GM21528 (cell line): Measurements from ENCODE around the gene ITGA6.
"Not testable (repeated sequence)": the region's sequence is repeated elsewhere in the genome, so short reads cannot be mapped to it uniquely, and the experiment has no call there.

Experiments used
- ATAC-seq: cut with Tn5 transposase; IDR thresholded peaks from one replicate; pipeline ENCODE4 v1.9.1; 2021; ENCODE audit warnings: mild to moderate bottlenecking, moderate library complexity; ENCODE audit not compliant: unreplicated experiment, low FRiP score

Gene ITGA6

DNA sequence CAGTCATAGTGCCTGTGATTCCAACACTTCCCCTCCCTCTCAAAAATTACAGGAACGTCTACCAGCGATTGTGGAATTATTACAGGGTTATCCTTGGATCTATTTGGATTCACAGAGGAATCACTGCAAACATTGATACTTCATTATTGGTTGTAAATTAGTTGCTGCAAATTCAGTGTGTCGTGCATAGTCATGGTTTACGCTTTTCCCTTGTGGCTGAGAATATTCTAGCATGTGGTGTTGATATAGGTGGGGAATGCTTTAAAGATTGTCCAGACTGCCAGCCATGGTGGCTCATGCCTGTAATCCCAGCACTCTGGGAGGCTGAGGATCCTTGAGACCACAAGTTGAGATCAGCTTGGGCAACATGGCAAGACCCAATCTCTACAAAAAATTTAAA, 79.8 kb downstream of the ITGA6 start:
- ATAC-seq, result no peak

DNA sequence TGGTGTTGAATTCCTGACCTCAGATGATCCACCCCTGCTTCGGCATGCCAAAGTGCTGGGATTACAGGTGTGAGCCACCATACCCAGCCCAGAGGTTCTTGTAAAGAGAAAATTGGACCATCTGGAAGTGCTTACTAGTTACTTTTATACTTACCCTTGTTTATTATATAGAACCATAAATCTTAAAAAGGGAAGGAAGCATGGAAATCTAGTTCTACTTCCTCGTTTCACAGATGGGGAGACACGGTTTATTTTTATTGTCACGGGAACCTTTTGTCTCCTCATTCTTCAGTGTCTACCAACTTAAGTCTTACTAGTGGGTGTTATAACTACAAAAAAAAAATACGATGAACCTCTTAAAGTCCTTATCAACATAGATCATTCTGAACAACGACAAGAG, 82.7 kb downstream of the ITGA6 start:
- ATAC-seq, result no peak

DNA sequence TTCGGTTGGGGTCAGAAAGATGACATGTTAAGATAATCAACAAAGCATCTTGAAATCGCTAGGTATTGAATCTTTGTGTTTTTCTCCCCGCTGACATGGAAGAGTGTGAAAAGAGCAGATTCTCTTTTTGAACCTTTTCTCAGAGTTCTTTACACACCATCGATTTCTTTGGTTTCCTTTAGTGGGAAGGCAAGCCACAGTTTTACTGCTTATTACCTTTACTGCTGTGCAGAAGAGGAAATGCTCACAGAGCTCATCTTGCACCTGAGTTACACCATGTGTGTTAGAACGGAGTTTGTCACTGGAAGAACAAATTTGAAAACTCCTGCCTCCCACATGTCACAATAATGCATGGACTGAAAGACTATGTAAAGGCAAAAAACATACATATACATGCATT, 83.2 kb downstream of the ITGA6 start:
- ATAC-seq, result no peak

DNA sequence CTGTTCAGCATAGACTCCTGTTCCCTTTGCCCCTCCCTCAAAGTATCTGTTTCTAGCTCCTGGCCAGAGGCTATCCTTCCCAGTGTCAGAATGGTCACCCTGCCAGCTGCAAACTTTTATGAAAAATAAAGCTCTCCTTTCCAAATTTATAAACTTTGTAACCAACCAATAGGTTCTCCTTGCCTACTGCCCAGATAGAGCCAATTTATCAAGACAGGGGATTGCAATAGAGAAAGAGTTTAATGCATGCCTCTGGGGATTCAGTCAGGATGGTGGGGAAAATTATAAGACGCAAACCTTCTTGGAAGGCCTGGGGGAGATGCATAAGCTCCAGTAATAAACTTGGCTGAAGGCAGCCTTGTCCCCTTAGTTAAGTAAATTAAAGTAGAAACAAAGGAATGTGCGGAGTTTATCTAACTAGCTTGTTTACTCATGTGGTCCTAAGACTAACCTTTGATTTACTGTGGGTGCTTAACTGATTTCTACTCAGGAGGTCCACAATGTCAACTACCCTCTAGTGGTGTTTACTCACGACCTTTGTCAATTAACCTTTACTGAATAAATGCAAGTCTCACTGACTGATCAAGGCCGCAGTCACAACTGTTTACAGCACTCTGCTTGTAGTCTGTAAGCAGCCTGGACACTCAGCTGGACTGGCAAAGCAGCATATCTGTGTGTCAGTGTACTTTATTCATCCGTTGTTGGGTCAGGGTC, 85.6 kb downstream of the ITGA6 start:
- no peak for ATAC-seq

DNA sequence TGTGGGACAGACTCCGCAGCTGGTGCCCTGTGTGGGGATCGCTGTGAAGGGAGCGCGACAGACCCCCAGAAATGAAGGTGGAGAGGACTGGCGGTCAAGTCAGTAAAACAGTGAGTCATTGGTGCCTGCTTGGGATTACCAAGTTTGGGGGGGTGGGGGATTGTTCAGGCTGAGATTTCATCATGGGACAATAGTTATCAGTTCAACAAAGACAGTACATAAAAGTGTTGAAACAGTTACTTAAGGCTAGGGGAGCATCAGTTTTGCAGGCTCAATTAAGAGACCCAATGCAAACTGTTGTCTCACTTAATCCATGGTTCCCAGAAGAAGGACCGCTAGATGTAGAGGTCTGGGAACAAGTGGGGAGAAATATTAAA, 86.1 kb downstream of the ITGA6 start:
- no peak for ATAC-seq

DNA sequence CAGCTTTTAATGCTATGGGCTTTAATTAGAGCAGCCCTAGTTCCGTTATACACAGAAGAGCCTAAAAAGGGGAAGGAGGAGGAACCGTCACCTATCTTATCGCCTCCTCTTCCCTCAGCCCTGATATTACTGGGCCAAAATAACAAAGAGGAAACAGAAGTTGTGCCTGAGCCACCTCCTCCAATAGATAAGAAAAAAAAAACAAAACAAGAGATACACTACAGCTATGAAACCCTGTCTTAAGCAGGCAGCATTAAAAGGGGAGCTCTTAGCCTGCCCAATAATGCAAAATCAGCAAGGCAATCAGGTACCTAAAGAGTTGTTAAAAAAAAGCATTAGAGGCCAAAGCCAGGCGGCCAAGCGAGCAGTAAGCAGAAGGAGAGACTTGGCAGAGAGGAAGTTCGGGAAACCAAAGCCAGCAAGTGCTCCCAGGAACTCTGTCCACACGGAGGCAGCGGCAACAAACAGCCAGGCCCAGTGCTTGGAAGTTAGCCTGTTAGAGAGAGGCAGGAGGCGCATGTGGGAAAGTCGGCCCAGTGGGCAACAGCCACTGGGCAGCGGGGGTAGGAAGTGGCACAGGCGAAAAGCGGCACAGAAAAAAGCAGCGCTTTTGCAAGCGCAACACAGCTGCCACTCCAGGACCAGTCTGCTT, 86.7 kb downstream of the ITGA6 start:
- no peak for ATAC-seq

DNA sequence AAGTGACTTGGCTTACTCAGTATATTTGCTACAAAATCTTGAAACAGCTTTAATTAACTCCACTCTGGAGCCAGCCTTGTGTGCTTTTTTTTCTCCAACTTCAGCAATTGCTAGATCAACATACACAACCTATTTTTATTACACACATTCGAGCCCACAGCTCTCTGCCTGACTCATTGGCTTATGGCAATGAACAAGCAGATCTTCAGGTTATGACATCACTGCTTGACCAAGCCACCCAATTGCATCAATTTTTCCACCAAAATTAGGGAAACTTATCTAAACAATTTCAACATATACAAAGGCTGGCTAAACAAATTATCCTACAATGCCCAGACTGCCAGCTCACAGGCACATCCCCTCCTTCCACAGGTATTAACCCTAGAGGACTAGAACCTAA, 88.9 kb downstream of the ITGA6 start:
- no peak for ATAC-seq

DNA sequence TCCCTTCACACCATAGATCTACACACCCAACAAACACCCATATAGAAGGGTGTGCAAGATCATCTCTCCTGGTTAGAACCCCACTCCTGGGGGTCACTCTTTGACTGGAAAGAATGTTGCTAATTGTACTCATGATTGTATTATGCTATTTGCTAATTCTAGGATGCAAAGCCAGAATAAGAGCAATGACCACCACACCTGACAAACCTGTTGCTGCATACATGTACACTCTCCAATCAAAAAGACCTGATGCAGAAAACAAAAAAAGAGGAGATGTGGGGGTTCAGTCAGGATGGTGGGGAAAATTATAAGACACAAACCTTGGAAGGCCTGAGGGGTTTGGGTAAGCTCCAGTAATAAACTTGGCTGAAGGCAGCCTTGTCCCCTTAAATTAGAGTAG, 91.6 kb downstream of the ITGA6 start:
- no peak for ATAC-seq

DNA sequence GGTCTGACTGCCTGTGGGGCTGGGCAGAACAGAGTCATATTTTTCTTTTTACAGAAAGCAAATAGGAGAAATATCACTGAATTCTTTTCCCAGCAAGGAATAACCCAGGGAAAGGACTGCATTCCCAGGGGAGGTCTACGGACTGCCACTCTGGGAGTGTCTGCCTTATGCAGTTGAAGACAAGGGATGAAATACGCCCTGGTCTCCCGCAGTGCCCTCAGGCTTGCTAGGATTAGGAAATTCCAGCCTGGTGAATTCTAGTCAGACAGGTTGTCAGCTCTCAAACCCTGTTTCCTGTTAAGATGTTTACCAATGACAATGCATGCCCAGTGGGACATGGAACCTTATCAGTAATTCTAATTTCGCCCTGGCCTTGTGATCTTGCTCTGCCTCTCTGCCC, 98.2 kb downstream of the ITGA6 start:
- no peak for ATAC-seq

DNA sequence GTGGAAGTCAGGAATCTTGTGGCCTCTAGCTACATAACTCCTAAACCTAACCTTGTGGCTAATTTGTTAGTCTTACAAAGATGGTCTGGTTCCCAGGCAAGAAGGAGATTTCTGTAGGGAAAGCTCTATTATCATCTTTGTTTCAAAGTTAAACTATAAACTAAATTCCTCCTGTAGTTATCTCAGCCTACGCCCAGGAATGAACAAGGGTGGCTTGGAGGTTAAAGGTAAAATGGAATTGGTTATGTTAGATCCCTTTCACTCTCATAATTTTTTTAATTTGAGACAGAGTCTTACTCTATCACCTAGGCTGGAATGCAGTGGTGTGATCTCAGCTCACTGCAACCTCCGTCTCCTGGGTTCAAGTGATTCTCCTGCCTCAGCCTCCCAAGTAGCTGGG, 103.9 kb downstream of the ITGA6 start:
- ATAC-seq, result no peak

DNA sequence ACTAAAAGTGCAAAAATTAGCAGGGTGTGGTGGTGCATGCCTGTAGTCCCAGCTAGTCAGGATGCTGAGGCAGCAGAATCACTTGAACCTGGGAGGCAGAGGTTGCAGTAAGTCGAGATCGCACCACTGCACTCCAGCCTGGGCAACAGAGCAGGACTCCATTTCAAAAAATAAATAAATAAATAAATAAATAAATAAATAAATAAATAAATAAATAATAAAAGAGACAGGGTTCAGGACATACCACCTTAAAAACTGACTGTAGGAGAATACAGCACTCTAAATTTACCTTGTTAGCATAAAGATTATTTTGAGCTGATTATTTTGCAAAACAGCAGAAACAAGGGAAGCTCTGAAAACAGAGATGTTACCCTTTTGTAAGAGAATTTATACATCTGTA, 105.1 kb downstream of the ITGA6 start:
- not testable (repeated sequence) for ATAC-seq

DNA sequence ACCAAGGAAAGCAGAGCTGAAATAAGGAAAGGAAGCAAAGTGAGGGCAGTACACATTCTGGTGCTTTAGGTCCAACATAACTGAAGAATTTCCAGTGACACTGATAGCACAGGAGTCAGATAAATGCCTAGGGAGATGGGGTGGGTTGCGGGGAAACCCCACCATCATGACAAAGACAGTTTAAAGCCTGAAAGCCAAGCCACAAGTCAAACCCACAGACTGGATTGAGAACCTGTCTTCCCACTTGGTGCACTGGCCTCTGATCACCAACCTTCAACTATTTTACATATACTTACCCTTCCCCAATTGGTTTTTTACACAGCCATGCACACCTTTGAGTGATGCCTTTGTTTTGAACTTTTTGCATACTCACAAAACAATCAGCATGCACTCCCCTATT, 106.3 kb downstream of the ITGA6 start:
- ATAC-seq, result no peak

DNA sequence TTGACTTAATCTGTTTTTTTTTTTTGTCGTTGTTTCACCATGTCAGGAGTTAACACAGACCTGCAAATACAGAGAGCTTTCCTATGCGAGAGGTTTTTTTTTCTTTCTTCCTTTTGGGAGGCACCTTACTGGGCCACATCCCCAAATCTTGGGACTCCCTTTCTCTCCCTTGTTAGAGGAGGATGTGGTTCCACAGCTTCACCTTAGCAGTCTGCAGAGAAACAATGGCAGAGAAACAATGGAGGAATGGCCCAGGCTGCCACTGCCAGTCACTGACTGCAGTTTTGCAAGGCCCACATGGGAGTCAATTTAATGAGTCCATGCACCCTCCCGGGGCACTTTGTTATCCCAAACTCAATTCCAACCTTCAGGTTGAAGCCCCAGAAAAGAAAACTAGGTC, 107.7 kb downstream of the ITGA6 start:
- ATAC-seq, result no peak

DNA sequence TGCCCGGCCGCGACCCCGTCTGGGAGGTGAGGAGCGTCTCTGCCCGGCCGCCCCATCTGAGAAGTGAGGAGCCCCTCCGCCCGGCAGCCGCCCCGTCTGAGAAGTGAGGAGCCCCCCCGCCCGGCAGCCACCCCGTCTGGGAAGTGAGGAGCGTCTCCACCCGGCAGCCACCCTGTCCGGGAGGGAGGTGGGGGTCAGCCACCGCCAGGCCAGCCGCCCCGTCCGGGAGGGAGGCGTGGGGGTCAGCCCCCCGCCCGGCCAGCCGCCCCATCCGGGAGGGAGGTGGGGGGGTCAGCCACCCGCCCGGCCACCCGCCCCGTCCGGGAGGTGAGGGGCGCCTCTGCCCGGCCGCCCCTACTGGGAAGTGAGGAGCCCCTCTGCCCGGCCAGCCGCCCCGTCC, 110.5 kb downstream of the ITGA6 start:
- not testable (repeated sequence) for ATAC-seq

DNA sequence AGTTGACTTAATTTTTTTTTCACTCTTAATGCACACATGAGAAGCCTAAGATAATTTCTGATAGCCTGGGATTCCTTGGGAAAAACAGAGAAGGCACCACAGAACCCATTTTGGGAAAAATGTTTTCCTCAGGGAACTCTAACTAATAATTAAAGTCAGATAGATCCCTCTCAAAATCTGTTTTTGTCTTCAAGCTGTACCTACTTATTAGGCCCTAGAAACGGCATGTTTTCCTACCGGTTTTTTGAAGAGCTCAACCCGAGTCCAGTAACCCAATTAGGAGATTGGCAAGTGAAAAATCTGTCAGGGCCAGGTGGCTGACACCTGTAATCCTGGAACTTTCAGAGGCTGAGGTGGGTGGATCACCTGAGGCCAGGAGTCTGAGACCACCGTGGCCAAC, 112.4 kb downstream of the ITGA6 start:
- ATAC-seq, result no peak

DNA sequence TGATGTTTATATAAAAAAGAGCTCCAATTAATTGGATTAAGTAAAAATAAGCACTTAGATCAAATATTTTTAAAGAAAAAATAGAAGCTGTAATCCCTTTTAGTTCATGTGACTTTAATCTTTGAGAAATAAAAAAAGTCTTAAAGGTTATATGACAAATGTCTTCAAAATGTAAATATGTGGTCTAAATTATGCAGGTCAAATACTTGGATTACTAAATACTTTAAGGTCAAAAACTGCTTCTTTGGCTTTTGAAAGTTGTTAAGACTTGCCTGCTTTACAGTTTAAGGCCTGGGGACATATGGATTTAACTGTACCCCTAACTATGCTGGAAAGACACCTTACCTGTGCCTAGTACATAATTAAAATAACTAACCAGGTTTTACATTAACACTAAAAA, 113.0 kb downstream of the ITGA6 start:
- no peak for ATAC-seq

DNA sequence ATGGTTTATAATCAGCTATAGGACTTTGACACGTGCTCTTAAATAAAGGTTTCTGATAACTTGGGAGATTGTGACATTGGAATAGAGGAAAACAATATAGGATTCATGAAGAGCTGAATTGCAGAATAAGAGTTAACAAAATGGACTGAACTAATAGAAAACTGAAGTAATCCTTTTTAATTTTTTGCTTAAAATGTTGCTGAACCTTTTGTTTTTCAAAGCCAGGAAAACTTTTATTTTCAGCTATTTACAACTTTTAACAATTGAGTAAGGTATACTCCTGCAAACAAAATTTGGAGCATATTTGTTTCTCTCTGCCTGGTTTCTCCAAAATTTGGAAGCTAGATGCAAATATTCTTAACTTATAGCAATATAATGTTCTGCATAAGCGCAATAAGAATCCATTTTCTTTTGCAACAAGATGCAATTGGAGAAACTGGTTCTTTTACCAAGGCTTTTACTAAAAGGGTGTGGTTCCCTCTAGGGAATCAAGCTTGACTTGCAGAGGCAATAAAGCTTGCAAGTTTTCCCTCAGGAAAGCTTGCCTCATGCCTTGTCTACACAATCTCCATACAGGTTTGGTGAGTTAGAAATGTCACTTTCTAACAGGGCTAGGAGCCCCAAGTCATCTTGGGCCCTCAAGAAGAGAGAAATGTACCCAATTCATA, 118.2 kb downstream of the ITGA6 start:
- ATAC-seq, result no peak

DNA sequence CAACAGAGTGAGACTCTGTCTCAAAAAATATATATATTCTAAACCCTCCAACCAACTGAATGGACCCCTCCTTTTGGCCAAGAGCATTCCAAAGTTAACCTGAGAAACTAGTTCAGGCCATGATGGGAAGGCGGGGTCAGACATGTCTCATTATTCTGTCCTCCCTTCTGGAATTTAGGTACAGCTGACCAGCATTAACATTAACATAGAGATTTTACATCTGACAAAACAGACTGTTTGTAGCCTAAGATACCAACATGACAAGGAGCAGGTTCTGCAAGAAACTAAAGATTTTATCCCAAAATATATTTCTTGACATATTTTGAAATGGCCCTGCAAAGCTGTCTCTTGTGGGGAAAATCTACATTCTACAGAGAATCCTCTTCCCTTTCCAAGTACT, 121.7 kb downstream of the ITGA6 start:
- ATAC-seq, result no peak

DNA sequence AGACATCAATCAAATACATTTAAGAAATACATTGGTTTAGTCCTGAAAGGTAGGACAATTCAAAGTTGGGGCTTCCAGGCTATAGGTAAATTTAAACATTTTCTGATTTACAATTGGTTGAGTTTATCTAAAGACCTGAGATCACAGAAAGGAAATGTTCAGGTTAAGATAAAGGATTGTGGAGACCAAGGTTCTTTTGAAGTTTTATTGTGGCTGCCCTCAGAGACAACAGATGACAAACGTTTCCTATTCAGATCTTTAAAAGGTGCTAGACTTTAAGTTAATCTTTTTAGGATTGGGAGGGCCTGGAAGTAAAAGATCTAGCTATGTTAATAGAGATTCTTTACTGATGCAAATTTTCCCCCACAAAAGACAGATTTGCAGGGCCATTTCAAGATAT, 122.4 kb downstream of the ITGA6 start:
- not testable (repeated sequence) for ATAC-seq

DNA sequence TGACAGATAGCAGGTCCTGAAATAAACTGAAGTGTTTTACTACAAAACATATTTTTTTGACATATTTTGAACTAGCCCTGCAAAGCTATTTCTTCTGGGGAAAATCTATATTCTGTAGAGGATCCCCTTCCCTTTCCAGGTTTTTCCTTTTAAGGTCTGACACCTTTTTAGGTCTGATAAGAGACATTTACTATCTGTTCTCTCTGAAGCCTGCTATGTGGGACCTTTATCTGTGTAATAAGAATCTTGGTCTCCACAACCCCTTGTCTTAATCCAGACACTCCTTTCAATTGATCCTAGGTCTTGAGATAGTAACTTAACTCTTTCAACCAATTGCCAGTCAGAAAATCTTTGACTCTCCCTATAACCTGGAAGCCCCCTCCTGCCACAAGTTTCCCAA, 123.0 kb downstream of the ITGA6 start:
- ATAC-seq, result no peak

DNA sequence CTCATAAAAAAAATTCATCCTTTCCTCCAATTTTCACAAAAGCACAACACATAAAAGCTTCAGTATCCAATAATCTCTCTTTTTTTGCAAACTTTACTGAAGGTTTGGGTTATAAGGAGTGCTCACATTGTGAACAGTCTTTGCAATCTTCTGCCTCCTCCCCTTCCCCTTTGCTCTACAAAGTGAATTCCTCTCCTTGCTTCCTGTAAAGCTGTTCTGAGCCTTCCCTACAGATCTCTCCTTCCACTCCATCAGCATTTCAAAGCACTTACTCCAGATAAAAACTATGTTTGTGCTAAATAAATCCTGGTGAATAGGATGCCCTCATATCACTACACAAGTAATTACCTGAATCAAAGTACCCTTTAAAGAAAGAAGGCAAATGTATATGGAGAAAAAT, 123.9 kb downstream of the ITGA6 start:
- ATAC-seq, result no peak
